GM21423 (cell line): ENCODE data around the gene CYP27C1.

Experiments
- ATAC-seq: cut with Tn5 transposase; IDR thresholded peaks from one replicate; pipeline ENCODE4 v1.9.1; 2021; ENCODE audit warnings: mild to moderate bottlenecking, moderate library complexity; ENCODE audit not compliant: unreplicated experiment

CYP27C1 gene

GRCh38 chr2:127195140-127196074 lies 24.7 kb downstream of the CYP27C1 start:
- no peak for ATAC-seq

DNA sequence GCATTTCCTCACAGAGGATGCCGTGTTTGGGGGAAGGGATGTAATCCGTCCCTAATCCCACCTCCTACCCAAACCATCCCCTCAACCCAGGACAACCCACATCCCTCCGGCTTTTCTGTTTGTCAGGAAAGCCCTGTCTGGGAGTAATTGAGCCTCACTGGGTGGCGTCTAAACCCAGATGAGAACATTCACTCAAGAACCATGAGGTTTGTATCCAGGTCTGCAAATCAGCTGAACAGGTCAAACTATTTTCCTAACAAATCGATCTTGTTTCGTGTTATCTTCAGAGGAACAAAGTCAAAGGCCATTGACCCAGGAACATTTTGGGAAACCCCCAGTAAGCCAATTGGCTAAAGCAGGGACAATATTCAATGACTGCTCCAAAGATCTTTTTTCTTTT lies 25.7 kb downstream of the CYP27C1 start:
- no peak for ATAC-seq

DNA sequence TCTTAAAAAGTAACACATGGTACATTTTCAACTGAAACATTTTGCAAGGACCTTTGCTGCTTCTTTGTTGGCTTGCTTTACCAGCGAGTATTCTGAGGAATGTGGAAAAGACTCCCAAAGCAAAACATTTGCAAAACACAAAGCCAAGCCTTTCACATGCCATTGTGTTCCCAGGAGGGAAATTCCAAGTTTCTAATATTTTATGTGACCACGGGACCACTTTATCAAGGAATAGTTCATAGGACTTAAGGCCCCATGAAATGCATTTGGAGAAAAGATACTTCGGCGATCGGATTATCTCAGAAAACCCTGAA lies 26.2 kb downstream of the CYP27C1 start:
- ATAC-seq, result no peak

DNA sequence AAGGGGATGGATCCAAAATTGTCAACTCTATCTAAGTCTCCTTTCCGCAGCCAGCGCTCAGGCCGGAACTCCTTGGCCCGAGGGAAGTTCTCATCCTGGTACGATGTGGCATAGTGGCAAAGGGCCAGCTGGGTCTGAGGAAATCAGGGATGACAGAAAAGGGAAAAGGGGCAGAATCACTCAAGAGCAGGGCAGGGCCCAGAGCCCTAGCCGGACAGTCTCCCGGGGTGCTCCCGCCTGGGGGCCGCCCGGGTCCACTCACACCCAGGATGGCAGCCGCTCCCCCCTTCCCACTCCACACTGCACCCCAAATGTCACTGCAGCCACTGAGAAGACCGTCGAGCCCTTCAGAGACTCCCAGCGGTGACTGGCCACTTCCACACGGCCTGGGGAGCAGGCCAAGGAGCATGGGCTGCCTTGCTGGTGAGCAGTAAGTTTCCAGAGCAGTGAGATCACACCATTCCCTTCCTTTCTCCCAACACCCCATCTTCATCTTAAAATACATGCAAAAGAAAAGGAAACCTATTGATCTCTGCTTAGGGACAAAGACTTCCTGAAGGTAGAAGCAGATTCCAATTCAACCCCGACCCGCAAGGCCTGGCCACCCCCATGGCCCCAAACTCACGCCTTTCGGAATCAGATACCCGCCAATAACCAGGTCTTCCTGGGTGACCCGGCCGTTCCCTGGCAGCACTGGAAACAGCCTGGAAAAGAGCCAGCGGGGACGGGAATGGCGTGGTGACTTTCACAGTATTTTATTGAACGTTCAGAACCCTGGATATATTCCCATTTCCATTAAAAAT lies 26.7 kb downstream of the CYP27C1 start:
- no peak for ATAC-seq

GRCh38 chr2:127191331-127192219 lies 28.5 kb downstream of the CYP27C1 start:
- no peak for ATAC-seq

DNA sequence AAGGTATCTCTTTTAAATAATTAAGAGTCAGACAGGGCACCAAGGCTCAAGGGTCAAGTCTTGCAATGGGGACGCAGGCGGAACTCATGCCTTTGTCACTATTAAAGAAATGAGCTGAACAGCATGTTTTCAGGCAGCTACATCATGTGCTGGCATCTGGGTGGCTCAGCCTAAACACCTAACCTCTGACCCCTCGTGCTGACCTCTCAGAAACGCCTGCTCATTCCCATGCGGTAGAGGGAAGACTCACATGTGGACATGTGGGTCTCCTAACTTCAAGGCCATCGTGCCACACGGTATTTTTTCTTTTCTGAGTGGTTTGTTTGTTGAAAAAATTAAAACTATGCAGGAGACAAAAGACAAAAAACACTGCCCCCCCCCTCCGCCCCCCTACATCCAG lies 31.3 kb downstream of the CYP27C1 start:
- no peak for ATAC-seq

DNA sequence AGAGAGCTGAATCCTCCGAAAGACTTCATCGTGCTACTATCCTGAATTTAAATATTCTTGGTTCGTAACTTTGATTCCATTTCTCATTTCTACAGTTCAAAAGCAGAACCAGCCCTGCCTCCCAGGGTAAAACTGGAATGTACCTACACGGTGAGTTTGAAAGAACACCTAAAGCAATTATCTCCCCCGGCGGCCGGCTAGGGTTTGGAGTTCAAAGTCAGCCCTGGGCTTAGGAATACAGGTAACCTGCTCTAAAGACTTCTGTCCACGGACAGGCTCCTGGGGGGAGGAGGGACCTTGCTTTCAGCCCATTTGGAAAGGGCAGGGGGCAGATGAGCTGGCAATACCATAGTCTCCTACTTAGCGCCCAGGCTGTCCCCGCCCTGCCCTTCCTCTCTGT lies 32.3 kb downstream of the CYP27C1 start:
- no peak for ATAC-seq

DNA sequence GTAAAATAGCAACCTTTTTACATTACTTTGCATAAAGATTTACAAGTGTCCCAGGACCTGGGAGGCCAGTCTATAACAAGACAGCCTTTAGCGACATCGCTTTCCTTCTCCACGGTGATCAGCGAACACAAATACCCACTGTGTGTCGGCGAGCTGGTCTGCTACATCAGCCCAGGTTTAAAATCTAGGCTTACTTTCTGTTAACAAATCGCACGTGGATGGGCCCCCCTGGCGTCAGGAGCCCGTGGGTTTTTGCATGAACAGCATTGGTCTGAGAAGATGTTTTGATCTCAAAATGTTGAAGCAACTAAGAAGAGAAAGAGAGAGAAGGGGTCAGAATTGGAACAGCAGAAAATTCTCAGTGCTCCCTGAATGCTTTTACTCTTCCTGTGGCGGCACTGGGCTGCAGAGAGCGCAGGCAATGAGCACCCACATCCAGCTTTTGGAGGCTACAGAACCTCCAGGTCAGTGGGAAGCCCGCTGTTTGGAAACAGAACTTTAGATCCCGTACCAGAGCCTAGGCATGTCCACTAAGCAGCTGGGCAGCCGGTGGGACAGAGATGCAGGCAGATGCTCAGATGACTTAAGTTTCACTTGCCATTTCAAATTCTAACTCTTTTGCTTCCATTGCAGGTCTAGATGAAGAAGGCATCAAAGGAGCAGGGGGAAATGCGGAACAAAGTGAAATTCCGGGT lies 32.9 kb downstream of the CYP27C1 start:
- no peak for ATAC-seq

DNA sequence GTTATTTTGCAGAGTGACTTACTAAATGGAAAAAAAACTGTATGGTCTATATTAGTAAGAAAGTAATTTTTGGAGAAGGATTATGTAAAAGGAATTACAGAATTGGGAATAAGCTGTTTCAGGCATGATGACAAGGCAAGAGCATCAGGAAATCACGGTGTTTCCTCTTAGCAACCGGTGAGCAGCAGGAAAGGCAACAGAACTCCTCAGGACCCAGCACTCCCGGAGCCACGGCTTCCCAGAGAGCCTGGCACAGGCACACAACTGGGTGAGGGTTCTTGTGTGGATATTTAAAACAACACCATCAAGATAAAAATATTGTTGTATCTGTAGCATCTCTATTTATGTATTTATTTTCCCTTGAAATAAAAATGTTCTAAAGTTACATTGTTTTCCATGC lies 34.4 kb downstream of the CYP27C1 start:
- ATAC-seq, result no peak

- no peak for ATAC-seq
Observed at GRCh38 chr2:127185093-127185492, 35.0 kb downstream of the CYP27C1 start.

GRCh38 chr2:127183771-127184170 lies 36.3 kb downstream of the CYP27C1 start:
- no peak for ATAC-seq

GRCh38 chr2:127182626-127183458 lies 37.3 kb downstream of the CYP27C1 start:
- no peak for ATAC-seq

- no peak for ATAC-seq
Observed at GRCh38 chr2:127181851-127182250, 38.2 kb downstream of the CYP27C1 start.

GRCh38 chr2:127179766-127180165 lies 40.3 kb downstream of the CYP27C1 start:
- no peak for ATAC-seq

GRCh38 chr2:127177617-127178263 lies 42.4 kb downstream of the CYP27C1 start:
- ATAC-seq, result no peak

DNA sequence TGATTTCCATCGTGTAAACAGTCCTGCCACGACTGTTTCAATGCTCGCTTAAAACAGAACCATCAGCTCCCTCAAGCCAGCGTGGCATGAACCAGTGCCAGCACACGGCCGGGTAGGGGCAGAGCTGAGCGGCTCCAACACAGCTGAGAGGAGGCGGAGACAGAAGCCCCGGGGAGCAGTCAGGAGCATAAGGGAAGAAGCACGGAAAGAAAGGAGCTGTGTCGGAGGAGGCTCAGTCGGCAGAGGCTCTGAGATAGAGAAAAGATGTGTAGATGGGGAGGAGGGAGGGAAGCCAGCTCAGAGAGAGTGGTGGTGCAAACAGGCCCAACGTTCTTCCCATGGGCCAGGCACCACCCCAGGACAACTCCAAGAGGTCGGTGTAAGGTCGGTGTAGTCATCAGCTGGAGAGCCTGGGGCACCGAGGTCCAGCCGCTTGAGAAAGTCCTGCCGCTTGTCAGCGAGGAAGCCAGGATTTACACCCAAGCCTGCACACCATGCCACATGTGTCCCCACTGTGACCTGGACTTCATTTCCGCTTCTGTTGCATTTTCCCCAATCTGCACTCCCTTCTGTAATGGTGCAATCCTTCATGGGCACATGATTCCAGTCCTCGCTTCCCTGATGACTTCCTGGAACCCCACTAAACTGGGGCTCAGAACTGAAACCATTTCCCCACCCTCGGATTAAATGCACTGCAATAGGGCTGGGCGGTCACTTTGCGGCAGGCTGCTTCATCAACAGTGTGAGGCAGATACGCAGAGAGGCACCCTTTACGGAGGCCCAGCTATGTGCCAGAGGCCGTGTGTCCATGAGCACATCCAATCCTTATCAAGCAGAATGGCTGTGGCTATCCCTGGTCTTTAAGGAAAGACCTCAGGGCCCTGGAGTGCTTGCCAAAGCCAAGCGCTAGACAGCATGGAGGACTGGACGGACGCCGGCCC lies 43.5 kb downstream of the CYP27C1 start:
- no peak for ATAC-seq

DNA sequence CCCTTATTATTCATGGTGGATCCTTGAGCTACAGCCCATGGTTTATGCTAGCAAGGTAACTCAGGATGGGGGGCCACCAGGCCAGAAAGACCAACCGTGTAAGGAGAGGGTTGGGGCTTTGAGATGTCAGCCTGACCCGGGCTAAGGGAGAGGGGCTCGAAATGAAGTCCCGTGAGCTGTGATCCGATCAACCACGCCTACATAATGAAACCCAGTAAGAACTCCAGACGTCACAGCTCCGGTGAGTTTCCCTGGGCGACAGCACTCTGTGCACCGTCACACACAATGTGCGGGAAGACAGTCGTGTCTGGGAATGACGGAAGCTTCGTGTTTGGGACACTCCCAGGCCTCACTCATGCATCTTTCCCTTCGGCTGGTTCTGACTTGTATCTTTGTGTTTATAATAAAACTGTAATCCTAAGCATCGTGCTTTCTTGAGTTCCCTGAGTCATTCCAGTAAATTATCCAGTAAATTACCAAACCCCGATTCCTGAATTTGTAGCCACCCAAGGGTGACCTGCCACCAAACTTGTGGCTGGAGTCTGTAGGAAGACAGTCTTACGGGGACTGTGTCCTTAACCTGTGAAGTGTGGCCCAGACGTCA lies 44.2 kb downstream of the CYP27C1 start:
- no peak for ATAC-seq
